Natural killer cell (primary cell): ENCODE measurements around the gene TRPV2. TPM values are rescaled to one million over a fixed set of nuclear protein-coding genes. Genes with fewer than 3 reads are reported as not detected.

Experiments used
- ATAC-seq, 3 donors: fragments of 150-1000 bp in 2 of 3; fragments of 200-7000 bp in 1 of 3; cut with Tn5 transposase; 1 replicate in 1 of 3; 2 replicates in 2 of 3; pipeline ENCODE4 v1.10.0; 2021; ENCODE audit warnings: mild to moderate bottlenecking in 2 of 3, moderate library complexity in 2 of 3
- DNase-seq, 2 donors: peaks; one replicate each; pipeline versions ENCODE4 v3.0.0 to v3.0.0-alpha.2; 2013 to 2021; ENCODE audit warnings: mixed read lengths in 1 of 2
- H3K27ac ChIP-seq: one replicate; pipeline ENCODE4 v1.5.1; 2013; ENCODE audit warnings: mild to moderate bottlenecking, low read length
- H3K27me3 ChIP-seq: one replicate; pipeline ENCODE4 v1.6.1; 2013; ENCODE audit warnings: low read length; ENCODE audit not compliant: control insufficient read depth, insufficient read depth
- H3K36me3 ChIP-seq: one replicate; pipeline ENCODE4 v1.6.1; 2013; ENCODE audit warnings: low read length; ENCODE audit not compliant: control insufficient read depth, insufficient read depth
- H3K4me1 ChIP-seq: one replicate; pipeline ENCODE4 v1.6.1; 2013; ENCODE audit warnings: low read length; ENCODE audit not compliant: control insufficient read depth, insufficient read depth
- H3K4me3 ChIP-seq: one replicate; pipeline ENCODE4 v1.5.1; 2013; ENCODE audit warnings: low read length
- H3K9me3 ChIP-seq: one replicate; pipeline ENCODE4 v1.6.1; 2013; ENCODE audit warnings: low read length; ENCODE audit not compliant: control insufficient read depth, insufficient read depth
- H3K27ac Mint-ChIP-seq, 2 donors: one replicate each; pipeline ENCODE4 v1.8.0; 2022; ENCODE audit warnings: mild to moderate bottlenecking in 2 of 2, mixed read lengths in 2 of 2, moderate library complexity in 1 of 2
- H3K27me3 Mint-ChIP-seq, 2 donors: one replicate each; pipeline ENCODE4 v1.8.0; 2022; ENCODE audit warnings: low read depth in 2 of 2, mixed read lengths in 2 of 2
- H3K36me3 Mint-ChIP-seq: one replicate; pipeline ENCODE4 v1.8.0; 2022; ENCODE audit warnings: mixed read lengths
- H3K4me1 Mint-ChIP-seq, 2 donors: one replicate each; pipeline ENCODE4 v1.8.0; 2022; ENCODE audit warnings: mixed read lengths in 2 of 2
- H3K4me3 Mint-ChIP-seq: one replicate; pipeline ENCODE4 v1.8.0; 2022; ENCODE audit warnings: mild to moderate bottlenecking, moderate library complexity, mixed read lengths
- H3K9me3 Mint-ChIP-seq, 2 donors: one replicate each; pipeline ENCODE4 v1.8.0; 2022; ENCODE audit warnings: mixed read lengths in 2 of 2
- CTCF ChIP-seq: fragments of 200-600 bp; IDR thresholded peaks from one replicate; pipeline ENCODE4 v1.8.0; 2022; ENCODE audit warnings: antibody characterized with exemption
- WGBS: methylation state at CpG from one replicate; pipeline ENCODE4 v1.1.7; 2013; ENCODE audit warnings: missing lambda C conversion rate; ENCODE audit not compliant: insufficient coverage; 5-methylcytosine and 5-hydroxymethylcytosine counted together
- intact Hi-C: fragments of 100-400 bp; cut with micrococcal nuclease; formaldehyde crosslinking; loops from one replicate; pipeline ENCODE4 v1.14.2; 2022
- total RNA-seq, 4 donors: library from RNA; stranded (reverse); fragments of 120-200 nt in 1 of 4; gene quantifications; one replicate each; pipeline versions ENCODE4 v1.2.3 to v1.2.4, GENCODE V29; 2013 to 2022

The TRPV2 gene
- total RNA-seq, 3 donors from 2014 or later (not counting 1 experiment from before 2014, with no cell fraction given) = 138 to 163 (median 147) TPM

- intact Hi-C loops = no loop called here
- Mint-ChIP-seq H3K27me3 (no peaks in the 10 kb centered on the region), H3K36me3 (no peaks in the 10 kb centered on the region), H3K9me3 (no peaks in the 10 kb centered on the region), H3K4me1 (no peaks in the 10 kb centered on the region), H3K4me3 (no peak overlapping the region), H3K27ac (peak overlapping the region in 1 of 2 donors; percentile 16)
- no peaks in the 10 kb centered on the region for H3K9me3 ChIP-seq
- WGBS = 93% methylated on average over 17 of the region's 17 CpGs
- ATAC-seq (no peak), DNase-seq (no peak)
- no peak overlapping the region for H3K4me3 ChIP-seq
- no peaks in the 10 kb centered on the region for H3K36me3 ChIP-seq
- H3K27me3 ChIP-seq = no peaks in the 10 kb centered on the region
- no peak overlapping the region for H3K27ac ChIP-seq
- no peak for TF ChIP-seq CTCF
- H3K4me1 ChIP-seq = no peaks in the 10 kb centered on the region
Measured at GRCh38 chr17:16460796-16461605, 45.6 kb downstream of the TRPV2 start.

DNA sequence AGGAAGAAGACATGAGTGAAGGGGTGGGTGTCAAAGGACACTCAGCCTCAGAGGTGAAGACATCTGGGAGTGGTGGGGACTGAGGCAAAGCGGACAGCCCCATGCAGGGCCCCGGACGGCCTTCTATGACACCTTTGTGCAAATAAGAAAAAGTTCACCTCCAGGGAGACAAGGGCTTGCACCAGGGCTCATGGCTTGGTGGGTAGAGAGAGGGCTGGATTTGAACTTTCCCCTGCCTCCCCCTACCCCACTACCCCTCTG, 46.2 kb downstream of the TRPV2 start:
- no peak for ATAC-seq
- intact Hi-C loops = no loop called here
- no peaks in the 10 kb centered on the region for H3K4me1 Mint-ChIP-seq

GRCh38 chr17:16462070-16462864, 46.9 kb downstream of the TRPV2 start:
- no peaks in the 10 kb centered on the region for H3K36me3 ChIP-seq
- TF ChIP-seq CTCF = no peak
- H3K27me3 Mint-ChIP-seq = no peaks in the 10 kb centered on the region
- intact Hi-C loops = no loop called here
- H3K9me3 ChIP-seq = no peaks in the 10 kb centered on the region
- H3K4me3 Mint-ChIP-seq = no peak overlapping the region
- 94% methylated on average over 20 of the region's 20 CpGs for WGBS
- no peaks in the 10 kb centered on the region for H3K4me1 ChIP-seq
- H3K9me3 Mint-ChIP-seq = no peaks in the 10 kb centered on the region
- H3K4me3 ChIP-seq = no peak overlapping the region
- H3K36me3 Mint-ChIP-seq = no peaks in the 10 kb centered on the region
- no peaks in the 10 kb centered on the region for H3K4me1 Mint-ChIP-seq
- H3K27me3 ChIP-seq = no peaks in the 10 kb centered on the region
- ATAC-seq = no peak
- H3K27ac ChIP-seq = no peak overlapping the region
- DNase-seq = no peak
- no peak overlapping the region for H3K27ac Mint-ChIP-seq

More for the DNA sequence above, 46.2 kb downstream of the TRPV2 start:
- Mint-ChIP-seq H3K9me3 (no peaks in the 10 kb centered on the region), H3K27me3 (no peaks in the 10 kb centered on the region), H3K4me3 (no peak overlapping the region), H3K27ac (no peak overlapping the region), H3K36me3 (no peaks in the 10 kb centered on the region)
- Histone ChIP-seq H3K4me3 (no peak overlapping the region), H3K27me3 (no peaks in the 10 kb centered on the region), H3K4me1 (no peaks in the 10 kb centered on the region), H3K27ac (no peak overlapping the region), H3K9me3 (no peaks in the 10 kb centered on the region), H3K36me3 (no peaks in the 10 kb centered on the region)
- WGBS = 98% methylated on average over 3 of the region's 3 CpGs
- no peak for TF ChIP-seq CTCF
- DNase-seq = no peak
